Peyer's patch (tissue), 4 donors: ENCODE results near the gene RGMA.

ENCODE experiments used
- POLR2A ChIP-seq, 2 donors: fragments of 450-650 bp; IDR thresholded peaks; one replicate each; pipeline ENCODE4 v1.5.1; 2017; ENCODE audit warnings: antibody characterized with exemption in 2 of 2, mild to moderate bottlenecking in 2 of 2, moderate library complexity in 2 of 2
- TF ChIP-seq, protein P1 (sequence below), 6 experiments: fragments of 450-650 bp in 4 of 6; fragments of 200-600 bp in 2 of 6; sonication (generic) in 1 of 6; IDR thresholded peaks; one replicate each; pipeline ENCODE4 v1.5.1; 2017 to 2019; ENCODE audit warnings: antibody characterized with exemption in 6 of 6, mild to moderate bottlenecking in 3 of 6, moderate library complexity in 1 of 6

GRCh38 chr15:93093765-93094164 lies 4.8 kb upstream of the RGMA start:
- TF ChIP-seq POLR2A (IDR thresholded peaks at IDR 0.05): no peak
- TF ChIP-seq, protein P1, sequence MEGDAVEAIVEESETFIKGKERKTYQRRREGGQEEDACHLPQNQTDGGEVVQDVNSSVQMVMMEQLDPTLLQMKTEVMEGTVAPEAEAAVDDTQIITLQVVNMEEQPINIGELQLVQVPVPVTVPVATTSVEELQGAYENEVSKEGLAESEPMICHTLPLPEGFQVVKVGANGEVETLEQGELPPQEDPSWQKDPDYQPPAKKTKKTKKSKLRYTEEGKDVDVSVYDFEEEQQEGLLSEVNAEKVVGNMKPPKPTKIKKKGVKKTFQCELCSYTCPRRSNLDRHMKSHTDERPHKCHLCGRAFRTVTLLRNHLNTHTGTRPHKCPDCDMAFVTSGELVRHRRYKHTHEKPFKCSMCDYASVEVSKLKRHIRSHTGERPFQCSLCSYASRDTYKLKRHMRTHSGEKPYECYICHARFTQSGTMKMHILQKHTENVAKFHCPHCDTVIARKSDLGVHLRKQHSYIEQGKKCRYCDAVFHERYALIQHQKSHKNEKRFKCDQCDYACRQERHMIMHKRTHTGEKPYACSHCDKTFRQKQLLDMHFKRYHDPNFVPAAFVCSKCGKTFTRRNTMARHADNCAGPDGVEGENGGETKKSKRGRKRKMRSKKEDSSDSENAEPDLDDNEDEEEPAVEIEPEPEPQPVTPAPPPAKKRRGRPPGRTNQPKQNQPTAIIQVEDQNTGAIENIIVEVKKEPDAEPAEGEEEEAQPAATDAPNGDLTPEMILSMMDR (IDR thresholded peaks at IDR 0.05): no peak
